Loucy (cell line): ENCODE results near the gene PTRHD1.
"Not testable (repeated sequence)": the region's sequence is repeated elsewhere in the genome, so short reads cannot be mapped to it uniquely, and the experiment has no call there.

Experiments
- H2AFZ ChIP-seq: fragments of 200-600 bp; sonication (generic); 2 replicates; pipeline ENCODE4 v1.6.0; 2016; ENCODE audit warnings: antibody characterized with exemption, mild to moderate bottlenecking, low read length, moderate library complexity
- H3F3A ChIP-seq: fragments of 200-600 bp; 2 replicates; pipeline ENCODE4 v1.6.0; 2016; ENCODE audit warnings: antibody characterized with exemption, low read depth, mild to moderate bottlenecking
- H3K27me3 ChIP-seq: fragments of 200-600 bp; sonication (generic); 2 replicates; pipeline ENCODE4 v1.6.1; 2014; ENCODE audit warnings: low read length, mild to moderate bottlenecking; ENCODE audit not compliant: insufficient read depth, poor library complexity, severe bottlenecking
- H3K36me3 ChIP-seq: fragments of 200-600 bp; sonication (generic); 2 replicates; pipeline ENCODE4 v1.6.1; 2016; ENCODE audit warnings: low read length; ENCODE audit not compliant: insufficient read depth
- H3K4me1 ChIP-seq: fragments of 200-600 bp; sonication (generic); 2 replicates; pipeline ENCODE4 v1.5.1; 2014; ENCODE audit warnings: low read length, mild to moderate bottlenecking; ENCODE audit not compliant: insufficient read depth, poor library complexity, severe bottlenecking
- H3K4me2 ChIP-seq: fragments of 200-600 bp; sonication (generic); 2 replicates; pipeline ENCODE4 v1.6.0; 2014; ENCODE audit warnings: antibody characterized with exemption, low read length, low read depth, mild to moderate bottlenecking; ENCODE audit not compliant: poor library complexity, severe bottlenecking
- H3K4me3 ChIP-seq: fragments of 200-600 bp; sonication (generic); 2 replicates; pipeline ENCODE4 v1.5.1; 2014; ENCODE audit warnings: low read length, mild to moderate bottlenecking, mixed read lengths; ENCODE audit not compliant: poor library complexity, severe bottlenecking
- H3K79me2 ChIP-seq: fragments of 200-600 bp; sonication (generic); 2 replicates; pipeline ENCODE4 v1.6.1; 2014; ENCODE audit warnings: low read length; ENCODE audit not compliant: insufficient read depth
- H3K9ac ChIP-seq: fragments of 200-600 bp; sonication (generic); 2 replicates; pipeline ENCODE4 v1.6.0; 2014; ENCODE audit warnings: mild to moderate bottlenecking, low read depth, low read length, moderate library complexity; ENCODE audit not compliant: poor library complexity, severe bottlenecking
- H3K9me2 ChIP-seq: fragments of 200-600 bp; sonication (generic); replicated peaks from 2 replicates; pipeline ENCODE4 v1.6.1; 2016; ENCODE audit warnings: low read depth, low read length, mixed read lengths
- H3K9me3 ChIP-seq: fragments of 200-600 bp; sonication (generic); 2 replicates; pipeline ENCODE4 v1.6.1; 2014; ENCODE audit warnings: mild to moderate bottlenecking, antibody characterized with exemption, low read length, low read depth; ENCODE audit not compliant: insufficient read depth
- H4K20me1 ChIP-seq: fragments of 200-600 bp; sonication (generic); 2 replicates; pipeline ENCODE4 v1.6.0; 2014; ENCODE audit warnings: antibody characterized with exemption, low read length, mild to moderate bottlenecking; ENCODE audit not compliant: insufficient read depth, poor library complexity, severe bottlenecking
- CTCF ChIP-seq: fragments of 200-600 bp; sonication (generic); conservative IDR thresholded peaks from 2 replicates; pipeline ENCODE4 v1.5.1; 2014; ENCODE audit warnings: mild to moderate bottlenecking, antibody characterized with exemption, low read length
- EZH2phosphoT487 ChIP-seq: fragments of 200-600 bp; IDR thresholded peaks from 2 replicates; pipeline ENCODE4 v1.6.1; 2018; ENCODE audit warnings: antibody characterized with exemption, mild to moderate bottlenecking, moderate library complexity, borderline replicate concordance

The PTRHD1 gene

GRCh38 chr2:24836206-24836605 is 43.0 kb upstream of the PTRHD1 start:
- no peaks in the 10 kb centered on the region for H3K79me2 ChIP-seq
- TF ChIP-seq EZH2phosphoT487, result no peak
- TF ChIP-seq CTCF, result no peak
- no peak overlapping the region for H2AFZ ChIP-seq
- no peak overlapping the region for H3K4me2 ChIP-seq
- H3K27me3 ChIP-seq, result no peaks in the 10 kb centered on the region
- no peak overlapping the region for H3K4me3 ChIP-seq
- H4K20me1 ChIP-seq, result no peaks in the 10 kb centered on the region
- H3K4me1 ChIP-seq, result no peaks in the 10 kb centered on the region
- H3K9me2 ChIP-seq, result no peaks in the 10 kb centered on the region
- no peak overlapping the region for H3K9ac ChIP-seq
- no peaks in the 10 kb centered on the region for H3K9me3 ChIP-seq
- H3K36me3 ChIP-seq, result peaks cover 68% of the 10 kb centered on the region; the same call in 1 of the 2 replicates
- no peaks in the 10 kb centered on the region for H3F3A ChIP-seq

GRCh38 chr2:24835411-24835810 is 42.2 kb upstream of the PTRHD1 start:
- H3K4me1 ChIP-seq, H2AFZ ChIP-seq, H3K4me3 ChIP-seq, H3K27me3 ChIP-seq, H3K9me2 ChIP-seq, H3K79me2 ChIP-seq, H3K9ac ChIP-seq, H3K9me3 ChIP-seq, H3K4me2 ChIP-seq, H3F3A ChIP-seq, H4K20me1 ChIP-seq: not testable (repeated sequence)
- H3K36me3 ChIP-seq, result peaks cover 65% of the 10 kb centered on the region; the same call in 1 of the 2 replicates

- H3K9me2 ChIP-seq, result no peaks in the 10 kb centered on the region
- H3K4me2 ChIP-seq, result no peak overlapping the region
- peaks cover 60% of the 10 kb centered on the region; the same call in 1 of the 2 replicates for H3K36me3 ChIP-seq
- H3K79me2 ChIP-seq, result no peaks in the 10 kb centered on the region
- H3F3A ChIP-seq, result no peaks in the 10 kb centered on the region
- H3K27me3 ChIP-seq, result no peaks in the 10 kb centered on the region
- TF ChIP-seq EZH2phosphoT487 (no peak), CTCF (no peak)
- no peak overlapping the region for H3K9ac ChIP-seq
- no peaks in the 10 kb centered on the region for H3K9me3 ChIP-seq
- H3K4me1 ChIP-seq, result no peaks in the 10 kb centered on the region
- no peak overlapping the region for H2AFZ ChIP-seq
- H4K20me1 ChIP-seq, result no peaks in the 10 kb centered on the region
- H3K4me3 ChIP-seq, result no peak overlapping the region
These were observed 41.7 kb upstream of the PTRHD1 start for GRCh38 chr2:24834733-24835395.
